Activated B cell treated with CpG ODN at 0.5 μM for 24 hours (primary cell): ENCODE measurements around the gene LRP5. TPM values are rescaled to one million over a fixed set of nuclear protein-coding genes. Genes with fewer than 3 reads are reported as not detected.

Source experiments
- ATAC-seq: fragments of 200-7000 bp; cut with Tn5 transposase; one replicate; pipeline ENCODE4 v1.10.0; 2021; ENCODE audit warnings: low read depth, mild to moderate bottlenecking, moderate library complexity
- CTCF ChIA-PET: fragments of 350-600 bp; sonication (Branson Sonifier 250); formaldehyde crosslinking; loops from one replicate; lab custom pipeline; 2021; ENCODE audit warnings: antibody characterized with exemption; lab: Charles Lee
- POLR2A ChIA-PET: fragments of 350-600 bp; sonication (Branson Sonifier 250); formaldehyde crosslinking; loops from one replicate; lab custom pipeline; 2021; ENCODE audit warnings: antibody characterized with exemption; lab: Charles Lee
- DNase-seq: peaks from one replicate; pipeline ENCODE4 v3.0.0; 2022
- H3K27ac Mint-ChIP-seq: one replicate; pipeline ENCODE4 v1.8.0; 2020; ENCODE audit warnings: mixed read lengths
- H3K27me3 Mint-ChIP-seq: one replicate; pipeline ENCODE4 v1.8.0; 2021; ENCODE audit warnings: mixed read lengths
- H3K36me3 Mint-ChIP-seq: one replicate; pipeline ENCODE4 v1.8.0; 2021; ENCODE audit warnings: low read depth, mixed read lengths
- H3K4me1 Mint-ChIP-seq: one replicate; pipeline ENCODE4 v1.8.0; 2021; ENCODE audit warnings: mixed read lengths
- H3K4me3 Mint-ChIP-seq: one replicate; pipeline ENCODE4 v1.8.0; 2020; ENCODE audit warnings: mild to moderate bottlenecking, mixed read lengths
- H3K9me3 Mint-ChIP-seq: one replicate; pipeline ENCODE4 v1.8.0; 2020; ENCODE audit warnings: mixed read lengths
- CTCF ChIP-seq: fragments of 200-600 bp; IDR thresholded peaks from one replicate; pipeline ENCODE4 v1.8.0; 2022; ENCODE audit warnings: antibody characterized with exemption, mild to moderate bottlenecking
- intact Hi-C: fragments of 100-400 bp; cut with micrococcal nuclease; formaldehyde crosslinking; loops from one replicate; pipeline ENCODE4 v1.15.1; 2024
- total RNA-seq: library from RNA; stranded (reverse); gene quantifications from 2 replicates; pipeline ENCODE4 v1.2.3, GENCODE V29; 2022

Gene LRP5
- total RNA-seq, 1 donor from 2014 or later = 8.7 TPM

- H3K36me3 Mint-ChIP-seq = peaks cover 37% of the 10 kb centered on the region
- no peak for ATAC-seq
- no peak overlapping the region for H3K4me3 Mint-ChIP-seq
- TF ChIP-seq CTCF = no peak
- no peaks in the 10 kb centered on the region for H3K27me3 Mint-ChIP-seq
- H3K4me1 Mint-ChIP-seq = peaks cover 63% of the 10 kb centered on the region
- ChIA-PET CTCF (no interaction called here), POLR2A (no interaction called here)
- no peak overlapping the region for H3K27ac Mint-ChIP-seq
- intact Hi-C loops = no loop called here
- no peaks in the 10 kb centered on the region for H3K9me3 Mint-ChIP-seq
- no peak for DNase-seq
Measured at GRCh38 chr11:68479390-68479789, 167.0 kb downstream of the LRP5 start.

- ChIA-PET CTCF (no interaction called here), POLR2A (no interaction called here)
- Mint-ChIP-seq H3K4me1 (peaks cover 65% of the 10 kb centered on the region), H3K27me3 (no peaks in the 10 kb centered on the region), H3K9me3 (no peaks in the 10 kb centered on the region), H3K36me3 (peaks cover 35% of the 10 kb centered on the region), H3K4me3 (no peak overlapping the region), H3K27ac (no peak overlapping the region)
- ATAC-seq = no peak
- intact Hi-C loops = no loop called here
- no peak for DNase-seq
- no peak for TF ChIP-seq CTCF
Measured at GRCh38 chr11:68480193-68480592, 167.8 kb downstream of the LRP5 start.

- Mint-ChIP-seq H3K36me3 (peaks cover 35% of the 10 kb centered on the region), H3K27ac (no peak overlapping the region), H3K9me3 (no peaks in the 10 kb centered on the region), H3K4me3 (no peak overlapping the region), H3K27me3 (no peaks in the 10 kb centered on the region), H3K4me1 (peaks cover 71% of the 10 kb centered on the region)
- ATAC-seq (no peak), DNase-seq (no peak)
- no peak for TF ChIP-seq CTCF
- CTCF ChIA-PET = no interaction called here
- intact Hi-C loops = no loop called here
- POLR2A ChIA-PET = no interaction called here
Measured at GRCh38 chr11:68480852-68481510, 168.6 kb downstream of the LRP5 start.

GRCh38 chr11:68481579-68482240, 169.3 kb downstream of the LRP5 start:
- ChIA-PET CTCF (no interaction called here), POLR2A (no interaction called here)
- no peak overlapping the region for H3K4me3 Mint-ChIP-seq
- H3K9me3 Mint-ChIP-seq = no peaks in the 10 kb centered on the region
- ATAC-seq = no peak
- peaks cover 35% of the 10 kb centered on the region for H3K36me3 Mint-ChIP-seq
- H3K27me3 Mint-ChIP-seq = no peaks in the 10 kb centered on the region
- no peak overlapping the region for H3K27ac Mint-ChIP-seq
- intact Hi-C loops = no loop called here
- DNase-seq = no peak
- peaks cover 76% of the 10 kb centered on the region for H3K4me1 Mint-ChIP-seq
- TF ChIP-seq CTCF = no peak

GRCh38 chr11:68488623-68489022, 176.2 kb downstream of the LRP5 start:
- ChIA-PET CTCF (no interaction called here), POLR2A (no interaction called here)
- ATAC-seq = no peak
- Mint-ChIP-seq H3K9me3 (no peaks in the 10 kb centered on the region), H3K36me3 (peaks cover 19% of the 10 kb centered on the region), H3K27me3 (no peaks in the 10 kb centered on the region), H3K4me3 (no peak overlapping the region), H3K27ac (no peak overlapping the region), H3K4me1 (peaks cover 81% of the 10 kb centered on the region)
- no peak for DNase-seq
- intact Hi-C loops = no loop called here
- no peak for TF ChIP-seq CTCF
